H9 (cell line): Measurements from ENCODE around the gene SSTR3. TPM values are rescaled to one million over a fixed set of nuclear protein-coding genes. Genes with fewer than 3 reads are reported as not detected.

Source experiments
- DNase-seq: peaks from one replicate; pipeline ENCODE4 v3.0.0-alpha.2; 2017
- H2AFZ ChIP-seq: one replicate; pipeline ENCODE4 v1.6.1; 2013; ENCODE audit warnings: mild to moderate bottlenecking, low read length, control low read depth, moderate library complexity
- H2AK5ac ChIP-seq: 2 replicates; pipeline ENCODE4 v1.6.1; 2013; ENCODE audit warnings: low read length, control low read depth, mixed read lengths; ENCODE audit not compliant: insufficient read length
- H2BK120ac ChIP-seq: one replicate; pipeline ENCODE4 v1.6.1; 2013; ENCODE audit warnings: low read depth, mild to moderate bottlenecking, low read length, control low read depth, inconsistent platforms; ENCODE audit not compliant: poor library complexity, severe bottlenecking
- H2BK12ac ChIP-seq: 2 replicates; pipeline ENCODE4 v1.6.1; 2013; ENCODE audit warnings: low read length, control low read depth, mixed read lengths, low read depth; ENCODE audit not compliant: insufficient read length
- H2BK15ac ChIP-seq: 2 replicates; pipeline ENCODE4 v1.6.1; 2013; ENCODE audit warnings: low read depth, low read length, control low read depth
- H2BK20ac ChIP-seq: one replicate; pipeline ENCODE4 v1.6.1; 2013; ENCODE audit warnings: low read depth, mild to moderate bottlenecking, low read length, control low read depth, inconsistent platforms; ENCODE audit not compliant: poor library complexity, severe bottlenecking
- H2BK5ac ChIP-seq: 2 replicates; pipeline ENCODE4 v1.6.1; 2013; ENCODE audit warnings: low read length, control low read depth, mixed read lengths; ENCODE audit not compliant: insufficient read length
- H3K14ac ChIP-seq: 2 replicates; pipeline ENCODE4 v1.6.1; 2013; ENCODE audit warnings: low read length, control low read depth; ENCODE audit not compliant: insufficient read depth
- H3K18ac ChIP-seq: 2 replicates; pipeline ENCODE4 v1.6.1; 2013; ENCODE audit warnings: low read depth, mild to moderate bottlenecking, mixed read lengths, low read length, control low read depth; ENCODE audit not compliant: insufficient read length
- H3K23ac ChIP-seq: 2 replicates; pipeline ENCODE4 v1.6.1; 2013; ENCODE audit warnings: low read length, control low read depth, mixed read lengths, low read depth; ENCODE audit not compliant: insufficient read length
- H3K23me2 ChIP-seq: 2 replicates; pipeline ENCODE4 v1.6.1; 2013; ENCODE audit warnings: low read depth, mild to moderate bottlenecking, mixed read lengths, low read length, control low read depth; ENCODE audit not compliant: insufficient read length, poor library complexity, severe bottlenecking
- H3K27ac ChIP-seq: 2 replicates; pipeline ENCODE4 v1.5.1; 2013; ENCODE audit warnings: low read length, control low read depth, mixed read lengths, low read depth; ENCODE audit not compliant: insufficient read length
- H3K27me3 ChIP-seq: 2 replicates; pipeline ENCODE4 v1.6.1; 2013; ENCODE audit warnings: low read length, control low read depth, inconsistent platforms; ENCODE audit not compliant: insufficient read depth
- H3K4ac ChIP-seq: 2 replicates; pipeline ENCODE4 v1.6.1; 2013; ENCODE audit warnings: low read depth, mild to moderate bottlenecking, control low read depth, inconsistent platforms, low read length, moderate library complexity
- H3K4me1 ChIP-seq: 2 replicates; pipeline ENCODE4 v1.6.1; 2013; ENCODE audit warnings: low read length, control low read depth, inconsistent platforms; ENCODE audit not compliant: insufficient read depth
- H3K4me2 ChIP-seq: 2 replicates; pipeline ENCODE4 v1.6.1; 2013; ENCODE audit warnings: low read length, control low read depth, mixed read lengths; ENCODE audit not compliant: insufficient read length, insufficient read depth
- H3K56ac ChIP-seq: 2 replicates; pipeline ENCODE4 v1.6.1; 2013; ENCODE audit warnings: low read depth, mild to moderate bottlenecking, mixed read lengths, low read length, control low read depth; ENCODE audit not compliant: insufficient read length
- H3K79me1 ChIP-seq: 2 replicates; pipeline ENCODE4 v1.6.1; 2013; ENCODE audit warnings: low read depth, mild to moderate bottlenecking, moderate library complexity, low read length, control low read depth, inconsistent platforms; ENCODE audit not compliant: insufficient read depth, poor library complexity, severe bottlenecking
- H3K79me2 ChIP-seq: 2 replicates; pipeline ENCODE4 v1.6.1; 2013; ENCODE audit warnings: low read length, control low read depth, inconsistent platforms; ENCODE audit not compliant: insufficient read depth
- H3K9ac ChIP-seq: 2 replicates; pipeline ENCODE4 v1.6.1; 2013; ENCODE audit warnings: low read length, control low read depth, mixed read lengths; ENCODE audit not compliant: insufficient read length; ENCODE audit errors: extremely low read depth
- H3K9me3 ChIP-seq: one replicate; pipeline ENCODE4 v1.6.1; 2013; ENCODE audit warnings: low read depth, low read length, inconsistent platforms; ENCODE audit not compliant: control insufficient read depth
- H3T11ph ChIP-seq: one replicate; pipeline ENCODE4 v1.6.1; 2013; ENCODE audit warnings: mild to moderate bottlenecking, low read length, control low read depth, inconsistent platforms
- H4K20me1 ChIP-seq: one replicate; pipeline ENCODE4 v1.6.1; 2013; ENCODE audit not compliant: control insufficient read depth, insufficient read length, insufficient read depth
- H4K5ac ChIP-seq: 2 replicates; pipeline ENCODE4 v1.6.1; 2013; ENCODE audit warnings: low read depth, mild to moderate bottlenecking, mixed read lengths, low read length, control low read depth; ENCODE audit not compliant: insufficient read length
- H4K8ac ChIP-seq: replicated peaks from 2 replicates; pipeline ENCODE4 v1.6.1; 2013; ENCODE audit warnings: low read length, control low read depth, mixed read lengths, low read depth; ENCODE audit not compliant: insufficient read length
- H4K91ac ChIP-seq: 2 replicates; pipeline ENCODE4 v1.6.1; 2013; ENCODE audit warnings: low read depth, mild to moderate bottlenecking, moderate library complexity, mixed read lengths, low read length, control low read depth; ENCODE audit not compliant: insufficient read length
- H3K27ac Mint-ChIP-seq, 3 experiments: 2 replicates in 2 of 3; 3 replicates in 1 of 3; pipeline ENCODE4 v1.8.0; 2020 to 2021; ENCODE audit warnings: mixed read lengths in 3 of 3, mild to moderate bottlenecking in 1 of 3, moderate library complexity in 1 of 3
- H3K27me3 Mint-ChIP-seq: 2 replicates; pipeline ENCODE4 v1.8.0; 2021; ENCODE audit warnings: low read depth, mild to moderate bottlenecking, moderate library complexity, mixed read lengths
- H3K36me3 Mint-ChIP-seq, 3 experiments: 2 replicates in 2 of 3; 3 replicates in 1 of 3; pipeline ENCODE4 v1.8.0; 2020 to 2021; ENCODE audit warnings: low read depth in 3 of 3, mixed read lengths in 3 of 3; ENCODE audit not compliant: insufficient read depth in 1 of 3
- H3K4me1 Mint-ChIP-seq, 2 experiments: 2 replicates each; pipeline ENCODE4 v1.8.0; 2020; ENCODE audit warnings: mixed read lengths in 2 of 2
- H3K4me3 Mint-ChIP-seq, 2 experiments: 2 replicates in 1 of 2; 3 replicates in 1 of 2; pipeline ENCODE4 v1.8.0; 2020 to 2021; ENCODE audit warnings: mild to moderate bottlenecking in 2 of 2, mixed read lengths in 2 of 2, moderate library complexity in 1 of 2
- H3K9me3 Mint-ChIP-seq, 2 experiments: 2 replicates in 1 of 2; 3 replicates in 1 of 2; pipeline ENCODE4 v1.8.0; 2020; ENCODE audit warnings: mild to moderate bottlenecking in 2 of 2, mixed read lengths in 2 of 2, moderate library complexity in 1 of 2
- WGBS: extraction: QIAGEN DNeasy Blood & Tissue Kit; methylation state at CpG from one replicate; pipeline ENCODE4 v1.1.7; 2013; ENCODE audit warnings: missing lambda C conversion rate, low lambda C conversion rate, mixed read lengths; ENCODE audit not compliant: insufficient read length; ENCODE audit errors: extremely low coverage; 5-methylcytosine and 5-hydroxymethylcytosine counted together
- total RNA-seq: library from RNA; stranded (reverse); gene quantifications from 2 replicates; pipeline ENCODE4 v1.2.1, GENCODE V29; 2021
- TF ChIP-seq, protein P1 (sequence below): fragments of 200-600 bp; sonication (generic); conservative IDR thresholded peaks from 3 replicates; pipeline ENCODE4 v1.8.0; 2021; ENCODE audit warnings: antibody characterized with exemption, mild to moderate bottlenecking

The SSTR3 gene
- total RNA-seq, 1 experiment from 2014 or later = 0.68 TPM

DNA sequence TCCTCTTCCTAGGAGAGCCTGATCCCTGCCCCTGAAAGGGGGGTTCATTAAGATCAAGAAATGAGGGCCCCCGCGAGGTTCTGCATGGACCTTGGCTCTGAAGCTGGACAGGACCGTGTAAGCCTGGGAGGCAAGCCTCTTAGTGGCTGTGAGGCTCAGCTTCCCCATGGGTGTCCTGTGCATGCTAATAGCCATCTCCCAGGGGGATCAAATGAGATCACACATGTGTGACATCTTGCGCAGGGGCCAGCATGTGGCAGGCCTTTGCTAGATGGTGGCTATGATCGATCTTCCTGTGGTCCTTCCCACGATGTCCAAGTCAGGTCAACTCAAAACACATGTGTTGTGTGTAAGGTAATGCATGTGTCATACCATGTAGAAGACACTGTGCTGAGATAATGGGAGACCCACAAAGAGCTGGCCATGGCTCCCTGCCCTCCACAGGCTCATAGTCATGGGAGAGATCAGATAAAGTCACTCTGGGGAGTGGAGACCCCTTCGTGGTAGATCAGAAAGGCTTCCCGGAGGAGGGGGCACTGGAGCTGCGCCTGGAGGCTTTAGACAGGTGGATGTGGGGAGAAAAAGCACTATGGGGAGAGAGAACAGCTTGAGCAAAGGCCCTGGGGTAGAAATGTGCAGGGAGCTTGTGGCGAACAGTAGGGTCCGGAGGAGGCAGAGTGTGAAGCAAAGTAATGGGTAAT lies 28.1 kb upstream of the SSTR3 start:
- Histone ChIP-seq H3K4ac (no peak overlapping the region; the same call in 1 of the 2 replicates), H3K79me2 (no peaks in the 10 kb centered on the region), H3K18ac (no peak overlapping the region), H2BK20ac (no peak overlapping the region), H2AK5ac (no peak overlapping the region), H3K27ac (no peak overlapping the region), H3K4me2 (no peak overlapping the region), H2BK120ac (no peak overlapping the region), H3K23ac (no peak overlapping the region), H3K79me1 (no peaks in the 10 kb centered on the region), H3T11ph (no peak overlapping the region), H3K23me2 (no peaks in the 10 kb centered on the region), H3K56ac (no peak overlapping the region), H3K27me3 (no peaks in the 10 kb centered on the region), H3K9ac (no peak overlapping the region), H2BK15ac (no peak overlapping the region), H2AFZ (no peak overlapping the region), H4K8ac (no peak overlapping the region), H4K5ac (no peak overlapping the region), H3K9me3 (no peaks in the 10 kb centered on the region), H2BK5ac (no peak overlapping the region), H2BK12ac (no peak overlapping the region), H3K4me1 (no peaks in the 10 kb centered on the region), H4K20me1 (no peaks in the 10 kb centered on the region), H4K91ac (no peak overlapping the region), H3K14ac (no peak overlapping the region)
- Mint-ChIP-seq H3K4me1 (peaks cover 14 to 40% of the 10 kb centered on the region in 2 experiments), H3K36me3 (no peaks in the 10 kb centered on the region), H3K9me3 (no peaks in the 10 kb centered on the region; a peak in 1 of 5 replicates), H3K4me3 (no peak overlapping the region), H3K27ac (no peak overlapping the region; a peak in 1 of 7 replicates), H3K27me3 (peaks cover 14% of the 10 kb centered on the region)
- TF ChIP-seq, protein P1, sequence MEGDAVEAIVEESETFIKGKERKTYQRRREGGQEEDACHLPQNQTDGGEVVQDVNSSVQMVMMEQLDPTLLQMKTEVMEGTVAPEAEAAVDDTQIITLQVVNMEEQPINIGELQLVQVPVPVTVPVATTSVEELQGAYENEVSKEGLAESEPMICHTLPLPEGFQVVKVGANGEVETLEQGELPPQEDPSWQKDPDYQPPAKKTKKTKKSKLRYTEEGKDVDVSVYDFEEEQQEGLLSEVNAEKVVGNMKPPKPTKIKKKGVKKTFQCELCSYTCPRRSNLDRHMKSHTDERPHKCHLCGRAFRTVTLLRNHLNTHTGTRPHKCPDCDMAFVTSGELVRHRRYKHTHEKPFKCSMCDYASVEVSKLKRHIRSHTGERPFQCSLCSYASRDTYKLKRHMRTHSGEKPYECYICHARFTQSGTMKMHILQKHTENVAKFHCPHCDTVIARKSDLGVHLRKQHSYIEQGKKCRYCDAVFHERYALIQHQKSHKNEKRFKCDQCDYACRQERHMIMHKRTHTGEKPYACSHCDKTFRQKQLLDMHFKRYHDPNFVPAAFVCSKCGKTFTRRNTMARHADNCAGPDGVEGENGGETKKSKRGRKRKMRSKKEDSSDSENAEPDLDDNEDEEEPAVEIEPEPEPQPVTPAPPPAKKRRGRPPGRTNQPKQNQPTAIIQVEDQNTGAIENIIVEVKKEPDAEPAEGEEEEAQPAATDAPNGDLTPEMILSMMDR = no peak
- no CpG with 5 or more reads among the region's 11 CpGs for WGBS
- no peak for DNase-seq
